Measurements from ENCODE around the gene SPATA17.

The SPATA17 gene

GRCh38 chr1:217907504-217907903 is 276.4 kb downstream of the SPATA17 start:
- H3K4me3 Mint-ChIP-seq, result no peak overlapping the region
- H3K27ac Mint-ChIP-seq, result no peak overlapping the region
- peaks cover 6 to 32% of the 10 kb centered on the region in 2 donors for H3K9me3 Mint-ChIP-seq
- DNase-seq, result no peak
- H3K4me1 Mint-ChIP-seq, result no peaks in the 10 kb centered on the region
- ATAC-seq, result no peak
- no peaks in the 10 kb centered on the region for H3K27me3 Mint-ChIP-seq

GRCh38 chr1:217910203-217910602 is 279.1 kb downstream of the SPATA17 start:
- ATAC-seq (no peak), DNase-seq (no peak)
- no peak overlapping the region for H3K27ac Mint-ChIP-seq
- peaks cover 15 to 28% of the 10 kb centered on the region in 2 donors for H3K9me3 Mint-ChIP-seq
- H3K4me1 Mint-ChIP-seq, result no peaks in the 10 kb centered on the region
- H3K4me3 Mint-ChIP-seq, result no peak overlapping the region
- no peaks in the 10 kb centered on the region for H3K27me3 Mint-ChIP-seq

GRCh38 chr1:217910791-217911320 is 279.7 kb downstream of the SPATA17 start:
- H3K27ac Mint-ChIP-seq, result no peak overlapping the region
- no peaks in the 10 kb centered on the region for H3K4me1 Mint-ChIP-seq
- no peaks in the 10 kb centered on the region for H3K27me3 Mint-ChIP-seq
- DNase-seq (no peak), ATAC-seq (no peak)
- H3K9me3 Mint-ChIP-seq, result peaks cover 14 to 24% of the 10 kb centered on the region in 2 donors
- no peak overlapping the region for H3K4me3 Mint-ChIP-seq

DNA sequence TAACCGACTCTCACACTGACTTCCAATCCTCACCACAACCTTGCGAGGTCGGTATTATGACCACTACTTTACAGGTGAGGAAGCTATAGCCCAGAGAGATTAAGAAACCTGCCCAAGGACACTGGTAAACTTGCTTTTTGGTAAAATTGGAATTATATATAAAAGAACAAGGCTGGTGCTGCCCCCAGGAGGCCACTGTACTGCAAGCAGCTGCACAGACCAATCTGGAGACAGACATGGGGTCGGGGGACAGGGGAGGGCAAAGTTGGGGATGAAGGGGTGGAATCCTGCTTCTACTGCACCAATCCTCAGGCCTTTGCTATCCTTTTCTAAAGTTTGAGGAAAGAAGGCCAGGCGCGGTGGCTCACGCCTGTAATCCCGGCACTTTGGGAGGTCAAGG is 280.8 kb downstream of the SPATA17 start:
- no peak overlapping the region for H3K27ac Mint-ChIP-seq
- ATAC-seq (no peak), DNase-seq (no peak)
- no peaks in the 10 kb centered on the region for H3K27me3 Mint-ChIP-seq
- no peaks in the 10 kb centered on the region for H3K4me1 Mint-ChIP-seq
- no peak overlapping the region for H3K4me3 Mint-ChIP-seq
- peaks cover 9 to 15% of the 10 kb centered on the region in 2 donors for H3K9me3 Mint-ChIP-seq

GRCh38 chr1:217917281-217917887 is 286.2 kb downstream of the SPATA17 start:
- Mint-ChIP-seq H3K4me3 (no peak overlapping the region), H3K27me3 (no peaks in the 10 kb centered on the region), H3K27ac (no peak overlapping the region), H3K9me3 (peaks cover 9 to 16% of the 10 kb centered on the region in 2 donors), H3K4me1 (no peaks in the 10 kb centered on the region)
- no peak for ATAC-seq
- DNase-seq, result no peak

DNA sequence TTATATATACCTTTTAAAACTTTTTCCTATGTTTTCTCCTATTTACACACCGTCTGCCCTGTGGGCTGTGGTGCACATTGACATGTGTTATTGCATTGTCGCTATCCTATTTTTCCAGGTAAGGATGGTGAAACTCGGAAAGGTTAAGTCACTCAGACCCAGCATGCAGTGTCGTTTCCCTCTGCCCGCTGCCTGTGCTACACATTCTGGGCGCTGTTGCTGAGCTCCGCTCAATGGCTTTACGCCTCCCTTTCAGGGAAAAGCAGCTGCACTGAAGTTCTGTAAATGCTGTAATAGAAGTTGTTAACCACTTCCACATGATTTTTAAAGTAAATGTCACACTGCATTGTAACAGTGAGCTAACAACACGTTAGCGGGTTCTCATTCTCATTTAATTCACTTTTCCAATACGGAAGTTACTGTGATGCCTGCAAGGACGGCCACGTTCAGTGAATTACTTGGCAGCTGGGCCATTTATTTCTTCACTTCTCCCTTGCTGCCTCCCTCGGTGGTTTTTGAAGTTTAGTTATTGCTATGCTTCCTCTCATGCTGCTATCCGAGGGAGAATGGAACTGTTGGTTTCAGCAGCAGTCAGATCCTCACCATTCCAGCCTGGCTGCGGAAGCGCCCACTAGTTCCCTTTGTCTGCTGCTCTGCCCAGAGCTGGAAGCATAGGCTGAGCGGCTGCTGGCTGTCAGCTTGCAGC is 288.7 kb downstream of the SPATA17 start:
- peaks cover 9% of the 10 kb centered on the region for H3K27me3 Mint-ChIP-seq
- H3K9me3 Mint-ChIP-seq, result peaks cover 0 to 10% of the 10 kb centered on the region in 2 donors
- H3K4me3 Mint-ChIP-seq, result no peak overlapping the region
- DNase-seq (no peak), ATAC-seq (no peak)
- H3K4me1 Mint-ChIP-seq, result no peaks in the 10 kb centered on the region
- no peak overlapping the region for H3K27ac Mint-ChIP-seq
